Measurements from ENCODE around the gene DNAJC12. TPM values are rescaled to one million over a fixed set of nuclear protein-coding genes. Genes with fewer than 3 reads are reported as not detected.

DNAJC12 gene
- total and polyA plus RNA-seq, 10 donors: 0.43 to 2.0 (median 0.74) TPM; not detected in 1

GRCh38 chr10:67807855-67808456 is 30.0 kb downstream of the DNAJC12 start:
- TF ChIP-seq POLR2AphosphoS5 (IDR thresholded peaks at IDR 0.05) (no peak), CTCF (IDR thresholded peaks at IDR 0.05 in 8 of 11, conservative IDR thresholded peaks at IDR 0.05 in 3 of 11) (no peak), POLR2A (IDR thresholded peaks at IDR 0.05) (no peak)
- intact Hi-C loops (cut with DNase I; ENCODE audit: low total_unique reads): no loop called here

GRCh38 chr10:67804395-67804678 is 33.7 kb downstream of the DNAJC12 start:
- Histone ChIP-seq H3K4me1 (no peaks in the 10 kb centered on the region), H3K27ac (no peak overlapping the region), H3K9me3 (no peaks in the 10 kb centered on the region), H3K36me3 (no peaks in the 10 kb centered on the region), H3K27me3 (replicated peaks in 1 of 7) (no peaks in the 10 kb centered on the region), H3K4me3 (no peak overlapping the region)
- intact Hi-C loops (cut with DNase I; ENCODE audit: low total_unique reads): no loop called here
- no peak for DNase-seq
- no peak for TF ChIP-seq POLR2A (IDR thresholded peaks at IDR 0.05)
- TF ChIP-seq POLR2AphosphoS5 (IDR thresholded peaks at IDR 0.05): no peak

More at GRCh38 chr10:67807855-67808456, 30.0 kb downstream of the DNAJC12 start:
- WGBS, 5 donors: 71 to 80% (median 76%) methylated on average over 4 of the region's 4 CpGs
- H3K36me3 ChIP-seq: no peaks in the 10 kb centered on the region
- no peaks in the 10 kb centered on the region for H3K4me1 ChIP-seq
- no peaks in the 10 kb centered on the region for H3K9me3 ChIP-seq
- no peak overlapping the region for H3K4me3 ChIP-seq
- no peak overlapping the region for H3K27ac ChIP-seq
- no peak for DNase-seq
- H3K27me3 ChIP-seq (replicated peaks in 1 of 7): no peaks in the 10 kb centered on the region

- no peak for DNase-seq
- TF ChIP-seq POLR2AphosphoS5 (IDR thresholded peaks at IDR 0.05): no peak
- TF ChIP-seq CTCF (IDR thresholded peaks at IDR 0.05 in 8 of 11, conservative IDR thresholded peaks at IDR 0.05 in 3 of 11): no peak
- no peak for TF ChIP-seq POLR2A (IDR thresholded peaks at IDR 0.05)
- Histone ChIP-seq H3K9me3 (no peaks in the 10 kb centered on the region), H3K4me1 (no peaks in the 10 kb centered on the region), H3K4me3 (no peak overlapping the region), H3K27ac (no peak overlapping the region), H3K36me3 (no peaks in the 10 kb centered on the region), H3K27me3 (replicated peaks in 1 of 7) (no peaks in the 10 kb centered on the region)
- intact Hi-C loops (cut with DNase I; ENCODE audit: low total_unique reads): no loop called here
- WGBS, 5 donors: 77 to 88% (median 83%) methylated on average over 3 of the region's 3 CpGs
These were observed 34.2 kb downstream of the DNAJC12 start for GRCh38 chr10:67803588-67804394.

- no peak for DNase-seq
- intact Hi-C loops (cut with DNase I; ENCODE audit: low total_unique reads): no loop called here
- no peaks in the 10 kb centered on the region for H3K27me3 ChIP-seq (replicated peaks in 1 of 7)
- 77 to 86% (median 82%) methylated on average over 10 of the region's 10 CpGs for WGBS, 5 donors
- H3K4me3 ChIP-seq: no peak overlapping the region
- H3K36me3 ChIP-seq: no peaks in the 10 kb centered on the region
- H3K27ac ChIP-seq: no peak overlapping the region
- TF ChIP-seq POLR2AphosphoS5 (IDR thresholded peaks at IDR 0.05): no peak
- TF ChIP-seq CTCF (IDR thresholded peaks at IDR 0.05 in 8 of 11, conservative IDR thresholded peaks at IDR 0.05 in 3 of 11): no peak
- no peak for TF ChIP-seq POLR2A (IDR thresholded peaks at IDR 0.05)
- H3K4me1 ChIP-seq: no peaks in the 10 kb centered on the region
- no peaks in the 10 kb centered on the region for H3K9me3 ChIP-seq
These were observed 35.0 kb downstream of the DNAJC12 start for GRCh38 chr10:67802767-67803538.

Data from spleen (tissue), 11 donors.